ENCODE data around the gene TAS2R42. TPM values are rescaled to one million over a fixed set of nuclear protein-coding genes. Genes with fewer than 3 reads are reported as not detected.

The TAS2R42 gene
- total RNA-seq, 6 donors from 2014 or later = not detected

- WGBS, 2 donors = 89 to 93% methylated on average over 1 of the region's 1 CpG
- H3K27ac ChIP-seq = no peak overlapping the region
- no peak for ATAC-seq (ENCODE audit: low FRiP score in 2 of 2)
- TF ChIP-seq POLR2AphosphoS5 (IDR thresholded peaks at IDR 0.05) (no peak), EP300 (IDR thresholded peaks at IDR 0.05) (no peak), POLR2A (IDR thresholded peaks at IDR 0.05) (no peak), CTCF (IDR thresholded peaks at IDR 0.05) (no peak)
- no peak for DNase-seq
- H3K27me3 ChIP-seq = no peaks in the 10 kb centered on the region
- no peak overlapping the region for H3K4me3 ChIP-seq
- H3K4me1 ChIP-seq = no peaks in the 10 kb centered on the region
- H3K9me3 ChIP-seq = no peaks in the 10 kb centered on the region
- no peaks in the 10 kb centered on the region for H3K36me3 ChIP-seq
Measured at GRCh38 chr12:11209113-11209512, 22.4 kb upstream of the TAS2R42 start.

- H3K4me3 ChIP-seq = no peak overlapping the region
- DNase-seq (no peak), ATAC-seq (ENCODE audit: low FRiP score in 2 of 2) (no peak)
- 94 to 97% methylated on average over 3 of the region's 3 CpGs for WGBS, 2 donors
- H3K4me1 ChIP-seq = no peaks in the 10 kb centered on the region
- H3K9me3 ChIP-seq = no peaks in the 10 kb centered on the region
- no peak overlapping the region for H3K27ac ChIP-seq
- TF ChIP-seq EP300 (IDR thresholded peaks at IDR 0.05) (no peak), POLR2AphosphoS5 (IDR thresholded peaks at IDR 0.05) (no peak), POLR2A (IDR thresholded peaks at IDR 0.05) (no peak), CTCF (IDR thresholded peaks at IDR 0.05) (no peak)
- H3K36me3 ChIP-seq = no peaks in the 10 kb centered on the region
- no peaks in the 10 kb centered on the region for H3K27me3 ChIP-seq
Measured at GRCh38 chr12:11204173-11204572, 17.4 kb upstream of the TAS2R42 start.

- Histone ChIP-seq H3K27ac (no peak overlapping the region), H3K27me3 (no peaks in the 10 kb centered on the region), H3K4me1 (no peaks in the 10 kb centered on the region), H3K4me3 (no peak overlapping the region), H3K9me3 (no peaks in the 10 kb centered on the region), H3K36me3 (no peaks in the 10 kb centered on the region)
- DNase-seq = no peak
- TF ChIP-seq POLR2A (IDR thresholded peaks at IDR 0.05) (no peak), POLR2AphosphoS5 (IDR thresholded peaks at IDR 0.05) (no peak), CTCF (IDR thresholded peaks at IDR 0.05) (no peak), EP300 (IDR thresholded peaks at IDR 0.05) (no peak)
- no peak for ATAC-seq (ENCODE audit: low FRiP score in 2 of 2)
Measured at GRCh38 chr12:11202811-11203210, 16.1 kb upstream of the TAS2R42 start.

- no peaks in the 10 kb centered on the region for H3K27me3 ChIP-seq
Measured at GRCh38 chr12:11183011-11183410, 3.7 kb downstream of the TAS2R42 start.

More at GRCh38 chr12:11183011-11183410, 3.7 kb downstream of the TAS2R42 start:
- TF ChIP-seq POLR2A (IDR thresholded peaks at IDR 0.05) (no peak), EP300 (IDR thresholded peaks at IDR 0.05) (no peak), POLR2AphosphoS5 (IDR thresholded peaks at IDR 0.05) (no peak), CTCF (IDR thresholded peaks at IDR 0.05) (no peak)
- no peak for DNase-seq
- no peaks in the 10 kb centered on the region for H3K9me3 ChIP-seq
- H3K4me3 ChIP-seq = no peak overlapping the region
- no peaks in the 10 kb centered on the region for H3K4me1 ChIP-seq
- H3K36me3 ChIP-seq = no peaks in the 10 kb centered on the region
- ATAC-seq (ENCODE audit: low FRiP score in 2 of 2) = no peak
- H3K27ac ChIP-seq = no peak overlapping the region
